SH-SY5Y (cell line): ENCODE measurements around the gene TSPAN8.

Experiments used
- GATA2 ChIP-seq: IDR thresholded peaks from 2 replicates; pipeline ENCODE4 v1.6.1; 2011; ENCODE audit warnings: mild to moderate bottlenecking, low read depth, low read length
- GATA3 ChIP-seq: IDR thresholded peaks from 2 replicates; pipeline ENCODE4 v1.6.1; 2011; ENCODE audit warnings: low read depth, mild to moderate bottlenecking, low read length, moderate library complexity

DNA sequence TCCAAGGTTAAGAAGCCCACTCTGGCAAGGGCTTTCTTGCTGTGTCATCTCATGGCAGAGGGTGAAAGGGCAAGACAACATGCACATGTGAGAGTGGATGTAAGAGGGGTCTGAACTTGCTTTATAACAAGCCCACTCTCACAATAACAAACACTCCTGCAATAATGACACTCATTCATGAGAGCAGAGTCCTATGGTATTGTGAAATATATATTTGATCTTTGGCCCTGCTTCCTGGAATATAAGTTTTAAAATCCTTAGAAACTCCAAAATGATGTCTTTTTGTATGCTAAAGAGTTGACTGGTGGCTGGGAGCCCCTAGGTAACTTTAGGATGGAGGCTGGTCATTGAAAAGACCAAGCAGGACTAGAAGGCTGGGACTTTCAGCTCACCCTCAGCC is 51.8 kb downstream of the TSPAN8 start:
- TF ChIP-seq GATA2: no peak
- no peak for TF ChIP-seq GATA3
